IMR-90 (cell line): Measurements from ENCODE around the gene TMEM181. TPM values are rescaled to one million over a fixed set of nuclear protein-coding genes. Genes with fewer than 3 reads are reported as not detected.

ENCODE experiments used
- ATAC-seq: fragments of 200-7000 bp; cut with Tn5 transposase; 2 replicates; pipeline ENCODE4 v1.9.1; 2020; ENCODE audit warnings: low read depth, mild to moderate bottlenecking, moderate library complexity
- BruUV-seq: library from RNA; stranded (reverse); fragments of 400-500 nt; replicated peaks from 2 replicates; lab custom pipeline; 2021; lab: Mats Ljungman, UMichigan
- CTCF ChIA-PET: fragments of 300-600 bp; formaldehyde crosslinking; extraction: SDS; loops from one replicate; lab custom pipeline; 2021; ENCODE audit warnings: antibody characterized with exemption; lab: Yijun Ruan, JAX
- POLR2A ChIA-PET: fragments of 300-600 bp; sonication (Branson Sonifier 250); formaldehyde crosslinking; loops from one replicate; lab custom pipeline; 2022; ENCODE audit warnings: antibody characterized with exemption; ENCODE audit not compliant: unreplicated experiment; lab: Charles Lee
- DNase-seq: peaks from one replicate; pipeline ENCODE4 v3.0.0; 2013
- H2AFZ ChIP-seq: replicated peaks from 2 replicates; pipeline ENCODE3; 2013; ENCODE audit warnings: low read length, mild to moderate bottlenecking; ENCODE audit not compliant: poor library complexity
- H2AK5ac ChIP-seq: 2 replicates; pipeline ENCODE4 v1.6.1; 2013; ENCODE audit warnings: low read depth, low read length, inconsistent platforms
- H2AK9ac ChIP-seq: replicated peaks from 2 replicates; pipeline ENCODE3; 2013; ENCODE audit warnings: mild to moderate bottlenecking, low read depth, low read length, moderate library complexity; ENCODE audit not compliant: poor library complexity
- H2BK120ac ChIP-seq: 2 replicates; pipeline ENCODE4 v1.6.1; 2013; ENCODE audit warnings: low read depth, low read length, inconsistent platforms
- H2BK15ac ChIP-seq: 3 replicates; pipeline ENCODE4 v1.6.1; 2013; ENCODE audit warnings: low read depth, low read length, inconsistent platforms
- H2BK20ac ChIP-seq: 2 replicates; pipeline ENCODE4 v1.6.1; 2013; ENCODE audit warnings: low read depth, mild to moderate bottlenecking, inconsistent platforms, low read length, moderate library complexity
- H2BK5ac ChIP-seq: 2 replicates; pipeline ENCODE4 v1.6.1; 2013; ENCODE audit warnings: mild to moderate bottlenecking, low read depth, low read length, inconsistent platforms; ENCODE audit not compliant: poor library complexity, severe bottlenecking
- H3K14ac ChIP-seq: replicated peaks from 2 replicates; pipeline ENCODE4 v1.6.1; 2013; ENCODE audit warnings: low read depth, low read length, inconsistent platforms
- H3K18ac ChIP-seq: 2 replicates; pipeline ENCODE4 v1.6.1; 2013; ENCODE audit warnings: low read depth, low read length, control low read depth
- H3K23ac ChIP-seq: 2 replicates; pipeline ENCODE4 v1.6.1; 2013; ENCODE audit warnings: low read depth, low read length, inconsistent platforms
- H3K27ac ChIP-seq: 2 replicates; pipeline ENCODE4 v1.5.1; 2013; ENCODE audit warnings: mild to moderate bottlenecking, control low read depth, low read length; ENCODE audit not compliant: insufficient read depth
- H3K27me3 ChIP-seq: 2 replicates; pipeline ENCODE4 v1.6.1; 2013; ENCODE audit warnings: low read length; ENCODE audit not compliant: control insufficient read depth, insufficient read depth
- H3K36me3 ChIP-seq: 2 replicates; pipeline ENCODE4 v1.6.1; 2013; ENCODE audit warnings: low read length, mixed read lengths; ENCODE audit not compliant: control insufficient read depth, insufficient read depth
- H3K4ac ChIP-seq: 2 replicates; pipeline ENCODE4 v1.6.1; 2013; ENCODE audit warnings: low read depth, low read length, inconsistent platforms
- H3K4me1 ChIP-seq: 2 replicates; pipeline ENCODE4 v1.6.1; 2013; ENCODE audit warnings: low read length, mixed read lengths; ENCODE audit not compliant: control insufficient read depth, insufficient read depth
- H3K4me2 ChIP-seq: 2 replicates; pipeline ENCODE4 v1.6.1; 2013; ENCODE audit warnings: low read depth, mild to moderate bottlenecking, control low read depth, low read length, moderate library complexity
- H3K4me3 ChIP-seq: 2 replicates; pipeline ENCODE4 v1.5.1; 2013; ENCODE audit warnings: low read depth, mild to moderate bottlenecking, control low read depth, low read length, moderate library complexity; ENCODE audit not compliant: insufficient read depth
- H3K56ac ChIP-seq: 2 replicates; pipeline ENCODE4 v1.6.1; 2013; ENCODE audit warnings: low read length, inconsistent platforms; ENCODE audit not compliant: insufficient read depth; ENCODE audit errors: extremely low read depth
- H3K79me1 ChIP-seq, 2 experiments: 2 replicates each; pipeline ENCODE4 v1.6.1; 2013; ENCODE audit warnings: low read length in 2 of 2, inconsistent platforms in 1 of 2, low read depth in 1 of 2
- H3K9ac ChIP-seq: 2 replicates; pipeline ENCODE4 v1.6.1; 2013; ENCODE audit warnings: low read depth, low read length, control low read depth
- H3K9me1 ChIP-seq: 2 replicates; pipeline ENCODE4 v1.6.1; 2013; ENCODE audit warnings: low read length, inconsistent platforms; ENCODE audit not compliant: insufficient read depth
- H3K9me3 ChIP-seq: 2 replicates; pipeline ENCODE4 v1.6.1; 2013; ENCODE audit warnings: low read length; ENCODE audit not compliant: control insufficient read depth, insufficient read depth
- H4K20me1 ChIP-seq: 2 replicates; pipeline ENCODE4 v1.6.1; 2013; ENCODE audit warnings: low read length, inconsistent platforms; ENCODE audit not compliant: insufficient read depth
- H4K5ac ChIP-seq: 2 replicates; pipeline ENCODE4 v1.6.1; 2013; ENCODE audit warnings: mild to moderate bottlenecking, low read depth, low read length, control low read depth
- H4K8ac ChIP-seq, 2 experiments: 2 replicates each; pipeline ENCODE4 v1.6.1; 2013; ENCODE audit warnings: low read depth in 2 of 2, low read length in 2 of 2, control low read depth in 1 of 2, inconsistent platforms in 1 of 2
- H4K91ac ChIP-seq: 2 replicates; pipeline ENCODE4 v1.6.1; 2013; ENCODE audit warnings: low read depth, low read length, inconsistent platforms; ENCODE audit not compliant: insufficient read depth
- BHLHE40 ChIP-seq: fragments of 150-350 bp; IDR thresholded peaks from 2 replicates; pipeline ENCODE4 v1.6.1; 2016; ENCODE audit warnings: mild to moderate bottlenecking, low read depth, low read length
- CEBPB ChIP-seq: IDR thresholded peaks from 2 replicates; pipeline ENCODE4 v1.6.1; 2012; ENCODE audit warnings: low read depth, low read length, improper control_type of control experiment
- CTCF ChIP-seq: conservative IDR thresholded peaks from 2 replicates; pipeline ENCODE4 v1.5.1; 2012; ENCODE audit warnings: mild to moderate bottlenecking, low read depth, low read length, improper control_type of control experiment
- ELK1 ChIP-seq: fragments of 150-350 bp; IDR thresholded peaks from 2 replicates; pipeline ENCODE4 v1.6.1; 2016; ENCODE audit warnings: low read depth, mild to moderate bottlenecking, low read length, moderate library complexity, borderline replicate concordance
- FOS ChIP-seq: fragments of 150-350 bp; IDR thresholded peaks from 2 replicates; pipeline ENCODE4 v1.6.1; 2016; ENCODE audit warnings: low read depth, low read length
- MAFK ChIP-seq: IDR thresholded peaks from 2 replicates; pipeline ENCODE4 v1.6.1; 2012; ENCODE audit warnings: low read depth, low read length, improper control_type of control experiment
- MAZ ChIP-seq: IDR thresholded peaks from 2 replicates; pipeline ENCODE4 v1.6.1; 2012; ENCODE audit warnings: low read depth, mild to moderate bottlenecking, low read length, improper control_type of control experiment, moderate library complexity, borderline replicate concordance
- MXI1 ChIP-seq: IDR thresholded peaks from 2 replicates; pipeline ENCODE4 v1.6.1; 2012; ENCODE audit warnings: low read depth, mild to moderate bottlenecking, low read length, moderate library complexity, borderline replicate concordance
- NFE2L2 ChIP-seq: fragments of 150-350 bp; IDR thresholded peaks from 2 replicates; pipeline ENCODE4 v1.6.1; 2016; ENCODE audit warnings: low read depth, mild to moderate bottlenecking, low read length
- POLR2A ChIP-seq: IDR thresholded peaks from 2 replicates; pipeline ENCODE4 v1.6.1; 2012; ENCODE audit warnings: mild to moderate bottlenecking, low read depth, low read length
- RAD21 ChIP-seq: IDR thresholded peaks from 2 replicates; pipeline ENCODE4 v1.6.1; 2012; ENCODE audit warnings: low read length, improper control_type of control experiment
- RCOR1 ChIP-seq: IDR thresholded peaks from 2 replicates; pipeline ENCODE4 v1.6.1; 2012; ENCODE audit warnings: mild to moderate bottlenecking, low read length, improper control_type of control experiment; ENCODE audit not compliant: insufficient replicate concordance
- SMC3 ChIP-seq: fragments of 150-350 bp; IDR thresholded peaks from 2 replicates; pipeline ENCODE4 v1.6.1; 2016; ENCODE audit warnings: low read depth, mild to moderate bottlenecking, antibody characterized with exemption, low read length, moderate library complexity
- USF2 ChIP-seq: fragments of 150-350 bp; IDR thresholded peaks from 2 replicates; pipeline ENCODE4 v1.6.1; 2017; ENCODE audit warnings: mild to moderate bottlenecking, antibody characterized with exemption, low read length, low read depth
- WGBS, 2 experiments: methylation state at CpG; one replicate each; pipeline versions ENCODE4 v1.1.5 to v1.1.7; 2013; ENCODE audit warnings: missing lambda C conversion rate in 2 of 2; ENCODE audit not compliant: insufficient read length in 1 of 2; ENCODE audit errors: extremely low coverage in 2 of 2; 5-methylcytosine and 5-hydroxymethylcytosine counted together
- dilution Hi-C: fragments of 300-500 bp; cut with HindIII; formaldehyde crosslinking; loops from one replicate; pipeline ENCODE4 v1.14.3; 2018; ENCODE audit warnings: low sequenced_read_pairs; ENCODE audit not compliant: unreplicated experiment
- in situ Hi-C: fragments of 300-500 bp; cut with MboI; formaldehyde crosslinking; loops from 3 replicates; pipeline ENCODE4 v1.14.3; 2019; ENCODE audit warnings: low sequenced_read_pairs, inconsistent platforms, mixed read lengths
- intact Hi-C: fragments of 100-400 bp; cut with micrococcal nuclease; formaldehyde crosslinking; loops from 2 replicates; pipeline ENCODE4 v1.10.0; 2022
- polyA plus RNA-seq, 3 experiments: library from polyadenylated mRNA; depleted of rRNA; stranded (reverse); fragments of >200 nt; gene quantifications; 2 replicates each; pipeline ENCODE4 v1.2.3, GENCODE V29; 2012; ENCODE audit warnings: low replicate concordance in 1 of 3
- total RNA-seq: library from RNA; depleted of rRNA; stranded (reverse); fragments of >200 nt; gene quantifications from 2 replicates; pipeline ENCODE4 v1.2.3, GENCODE V29; 2012

TMEM181 gene
- total and polyA plus RNA-seq, 2 of the 4 experiments (the other 2 are of a cell fraction), result 22.8 to 27.8 TPM

GRCh38 chr6:158662607-158662953 lies 102.7 kb downstream of the TMEM181 start:
- POLR2A ChIA-PET, result no interaction called here
- no peak overlapping the region for H3K56ac ChIP-seq
- H4K91ac ChIP-seq, result no peak overlapping the region
- dilution Hi-C loops, result no loop called here
- H3K4ac ChIP-seq, result no peak overlapping the region
- TF ChIP-seq USF2, result no peak
- no peak for TF ChIP-seq NFE2L2
- TF ChIP-seq RCOR1, result no peak
- TF ChIP-seq MAFK, result no peak
- TF ChIP-seq CTCF, result no peak
- TF ChIP-seq BHLHE40, result no peak
- TF ChIP-seq MAZ, result no peak
- TF ChIP-seq CEBPB, result no peak
- no peak for TF ChIP-seq POLR2A
- no peak for TF ChIP-seq ELK1
- TF ChIP-seq RAD21, result no peak
- TF ChIP-seq FOS, result no peak
- no peak for TF ChIP-seq SMC3
- no peak for TF ChIP-seq MXI1
- H2AK9ac ChIP-seq, result no peak overlapping the region
- no peak overlapping the region for H2BK15ac ChIP-seq
- H3K4me3 ChIP-seq, result no peak overlapping the region
- no peak overlapping the region for H2AFZ ChIP-seq
- no peaks in the 10 kb centered on the region for H3K9me1 ChIP-seq
- no peak overlapping the region for H4K5ac ChIP-seq
- H3K18ac ChIP-seq, result no peak overlapping the region
- H3K4me2 ChIP-seq, result no peak overlapping the region; the same call in 1 of the 2 replicates
- no peaks in the 10 kb centered on the region for H3K9me3 ChIP-seq
- H2BK120ac ChIP-seq, result no peak overlapping the region
- H4K20me1 ChIP-seq, result no peaks in the 10 kb centered on the region
- H3K36me3 ChIP-seq, result no peaks in the 10 kb centered on the region
- no TSS peak for BruUV-seq
- DNase-seq, result no peak
- in situ Hi-C loops, result no loop called here
- no peak overlapping the region for H3K9ac ChIP-seq
- WGBS, 2 experiments, result no CpG with 5 or more reads among the region's 3 CpGs
- no peak overlapping the region for H4K8ac ChIP-seq
- intact Hi-C loops, result loop anchor here (5.0 kb wide), 1 partner anchor 35 kb away; no protein-coding TSS in a partner anchor
- no peak overlapping the region for H2AK5ac ChIP-seq
- H2BK5ac ChIP-seq, result no peak overlapping the region
- H3K79me1 ChIP-seq, result 0 out of 4 replicates have a peak, but pooled peaks cover 0 to under 1% of the 10 kb centered on the region in 2 experiments
- H3K14ac ChIP-seq, result no peak overlapping the region
- H2BK20ac ChIP-seq, result no peak overlapping the region
- H3K27me3 ChIP-seq, result no peaks in the 10 kb centered on the region
- ATAC-seq, result no peak
- no peak overlapping the region for H3K23ac ChIP-seq
- CTCF ChIA-PET, result interaction anchor here (0.7 to 2.8 kb wide), 2 partner anchors 29 to 109 kb away, joined by 3 to 12 read pairs; no protein-coding TSS in a partner anchor
- H3K4me1 ChIP-seq, result peaks cover 8% of the 10 kb centered on the region; the same call in 1 of the 2 replicates
- no peak overlapping the region; the same call in 1 of the 2 replicates for H3K27ac ChIP-seq
